Measurements from ENCODE around the gene CEP128.

CEP128 gene

GRCh38 chr14:80518173-80518572, 423.4 kb downstream of the CEP128 start:
- DNase-seq (ENCODE audit: extremely low spot score): no peak
- TF ChIP-seq L3MBTL2 (conservative IDR thresholded peaks at IDR 0.05) (no peak), FOXA1 (IDR thresholded peaks at IDR 0.05) (no peak), LEF1 (IDR thresholded peaks at IDR 0.05; ENCODE audit: borderline replicate concordance) (no peak)
- ChIA-PET POLR2A (no interaction called here), CTCF (no interaction called here)

- CTCF ChIA-PET: no interaction called here
- POLR2A ChIA-PET: no interaction called here
- TF ChIP-seq TARDBP (IDR thresholded peaks at IDR 0.05) (no peak), SP1 (IDR thresholded peaks at IDR 0.05) (no peak), L3MBTL2 (conservative IDR thresholded peaks at IDR 0.05) (no peak), FOXK2 (IDR thresholded peaks at IDR 0.05) (no peak)
- no peak for DNase-seq (ENCODE audit: extremely low spot score)
Observed at GRCh38 chr14:80507292-80507869, 434.2 kb downstream of the CEP128 start.

GRCh38 chr14:80504781-80505180, 436.8 kb downstream of the CEP128 start:
- POLR2A ChIA-PET: no interaction called here
- no peak for DNase-seq (ENCODE audit: extremely low spot score)
- TF ChIP-seq FOXK2 (IDR thresholded peaks at IDR 0.05) (no peak), ZNF384 (IDR thresholded peaks at IDR 0.05) (no peak), ARNT (IDR thresholded peaks at IDR 0.05) (no peak), FOXM1 (IDR thresholded peaks at IDR 0.05; ENCODE audit: borderline replicate concordance) (no peak), HDGF (IDR thresholded peaks at IDR 0.05; ENCODE audit: borderline replicate concordance) (no peak), PKNOX1 (IDR thresholded peaks at IDR 0.05) (no peak), LEF1 (IDR thresholded peaks at IDR 0.05; ENCODE audit: borderline replicate concordance) (no peak), SUZ12 (IDR thresholded peaks at IDR 0.05) (no peak), FOXA1 (IDR thresholded peaks at IDR 0.05) (no peak), SP1 (IDR thresholded peaks at IDR 0.05) (no peak), NFRKB (IDR thresholded peaks at IDR 0.05) (no peak), CTBP1 (IDR thresholded peaks at IDR 0.05; ENCODE audit: borderline replicate concordance) (no peak), L3MBTL2 (conservative IDR thresholded peaks at IDR 0.05) (no peak), BHLHE40 (IDR thresholded peaks at IDR 0.05; ENCODE audit: borderline replicate concordance) (no peak), TARDBP (IDR thresholded peaks at IDR 0.05) (no peak), ELF4 (IDR thresholded peaks at IDR 0.05) (no peak)
- CTCF ChIA-PET: no interaction called here

- no peak for DNase-seq (ENCODE audit: extremely low spot score)
- TF ChIP-seq ZNF384 (IDR thresholded peaks at IDR 0.05) (no peak), FOXA1 (IDR thresholded peaks at IDR 0.05) (no peak), CTBP1 (IDR thresholded peaks at IDR 0.05; ENCODE audit: borderline replicate concordance) (no peak), SP1 (IDR thresholded peaks at IDR 0.05) (no peak), FOXK2 (IDR thresholded peaks at IDR 0.05) (no peak), L3MBTL2 (conservative IDR thresholded peaks at IDR 0.05) (no peak), NFRKB (IDR thresholded peaks at IDR 0.05) (no peak), ELF4 (IDR thresholded peaks at IDR 0.05) (no peak), SUZ12 (IDR thresholded peaks at IDR 0.05) (no peak)
- ChIA-PET POLR2A (no interaction called here), CTCF (no interaction called here)
Observed at GRCh38 chr14:80498533-80498932, 443.0 kb downstream of the CEP128 start.

GRCh38 chr14:80496090-80496489, 445.4 kb downstream of the CEP128 start:
- TF ChIP-seq LEF1 (IDR thresholded peaks at IDR 0.05; ENCODE audit: borderline replicate concordance) (no peak), FOXK2 (IDR thresholded peaks at IDR 0.05) (no peak), PKNOX1 (IDR thresholded peaks at IDR 0.05) (no peak), HDGF (IDR thresholded peaks at IDR 0.05; ENCODE audit: borderline replicate concordance) (no peak), L3MBTL2 (conservative IDR thresholded peaks at IDR 0.05) (no peak)
- no peak for DNase-seq (ENCODE audit: extremely low spot score)
- CTCF ChIA-PET: no interaction called here
- POLR2A ChIA-PET: no interaction called here

- no peak for DNase-seq (ENCODE audit: extremely low spot score)
- ChIA-PET POLR2A (no interaction called here), CTCF (no interaction called here)
- TF ChIP-seq ZNF384 (IDR thresholded peaks at IDR 0.05) (no peak), LEF1 (IDR thresholded peaks at IDR 0.05; ENCODE audit: borderline replicate concordance) (no peak), PKNOX1 (IDR thresholded peaks at IDR 0.05) (no peak), FOXA1 (IDR thresholded peaks at IDR 0.05) (no peak), BHLHE40 (IDR thresholded peaks at IDR 0.05; ENCODE audit: borderline replicate concordance) (no peak), TARDBP (IDR thresholded peaks at IDR 0.05) (no peak), ELF4 (IDR thresholded peaks at IDR 0.05) (no peak), SUZ12 (IDR thresholded peaks at IDR 0.05) (no peak), ARNT (IDR thresholded peaks at IDR 0.05) (no peak), NFRKB (IDR thresholded peaks at IDR 0.05) (no peak), HDGF (IDR thresholded peaks at IDR 0.05; ENCODE audit: borderline replicate concordance) (no peak), FOXM1 (IDR thresholded peaks at IDR 0.05; ENCODE audit: borderline replicate concordance) (no peak), FOXK2 (IDR thresholded peaks at IDR 0.05) (no peak), L3MBTL2 (conservative IDR thresholded peaks at IDR 0.05) (no peak), CTBP1 (IDR thresholded peaks at IDR 0.05; ENCODE audit: borderline replicate concordance) (no peak), SP1 (IDR thresholded peaks at IDR 0.05) (no peak)
Observed at GRCh38 chr14:80494769-80495168, 446.8 kb downstream of the CEP128 start.

GRCh38 chr14:80493620-80494019, 447.9 kb downstream of the CEP128 start:
- no peak for TF ChIP-seq NFRKB (IDR thresholded peaks at IDR 0.05)
- TF ChIP-seq FOXM1 (IDR thresholded peaks at IDR 0.05; ENCODE audit: borderline replicate concordance): no peak
- no peak for TF ChIP-seq BHLHE40 (IDR thresholded peaks at IDR 0.05; ENCODE audit: borderline replicate concordance)
- TF ChIP-seq LEF1 (IDR thresholded peaks at IDR 0.05; ENCODE audit: borderline replicate concordance): no peak
- no peak for TF ChIP-seq ARNT (IDR thresholded peaks at IDR 0.05)
- TF ChIP-seq HDGF (IDR thresholded peaks at IDR 0.05; ENCODE audit: borderline replicate concordance): no peak
- TF ChIP-seq L3MBTL2 (conservative IDR thresholded peaks at IDR 0.05): no peak
- no peak for TF ChIP-seq ELF4 (IDR thresholded peaks at IDR 0.05)
- TF ChIP-seq PKNOX1 (IDR thresholded peaks at IDR 0.05): no peak
- TF ChIP-seq SP1 (IDR thresholded peaks at IDR 0.05): no peak
- TF ChIP-seq ZNF384 (IDR thresholded peaks at IDR 0.05): no peak
- TF ChIP-seq FOXK2 (IDR thresholded peaks at IDR 0.05): no peak
- no peak for TF ChIP-seq SUZ12 (IDR thresholded peaks at IDR 0.05)
- TF ChIP-seq FOXA1 (IDR thresholded peaks at IDR 0.05): no peak
- TF ChIP-seq TARDBP (IDR thresholded peaks at IDR 0.05): no peak
- no peak for TF ChIP-seq CTBP1 (IDR thresholded peaks at IDR 0.05; ENCODE audit: borderline replicate concordance)
- CTCF ChIA-PET: interaction anchor here (0.6 kb wide), 1 partner anchor 391 kb away, joined by 3 read pairs; no protein-coding TSS in a partner anchor
- DNase-seq (ENCODE audit: extremely low spot score): no peak
- POLR2A ChIA-PET: no interaction called here

All from HEK293T (cell line).